ENCODE results near the gene SLC35C1. TPM values are rescaled to one million over a fixed set of nuclear protein-coding genes. Genes with fewer than 3 reads are reported as not detected.

SLC35C1 gene
- total RNA-seq, 1 experiment from 2014 or later = 10.4 TPM

DNA sequence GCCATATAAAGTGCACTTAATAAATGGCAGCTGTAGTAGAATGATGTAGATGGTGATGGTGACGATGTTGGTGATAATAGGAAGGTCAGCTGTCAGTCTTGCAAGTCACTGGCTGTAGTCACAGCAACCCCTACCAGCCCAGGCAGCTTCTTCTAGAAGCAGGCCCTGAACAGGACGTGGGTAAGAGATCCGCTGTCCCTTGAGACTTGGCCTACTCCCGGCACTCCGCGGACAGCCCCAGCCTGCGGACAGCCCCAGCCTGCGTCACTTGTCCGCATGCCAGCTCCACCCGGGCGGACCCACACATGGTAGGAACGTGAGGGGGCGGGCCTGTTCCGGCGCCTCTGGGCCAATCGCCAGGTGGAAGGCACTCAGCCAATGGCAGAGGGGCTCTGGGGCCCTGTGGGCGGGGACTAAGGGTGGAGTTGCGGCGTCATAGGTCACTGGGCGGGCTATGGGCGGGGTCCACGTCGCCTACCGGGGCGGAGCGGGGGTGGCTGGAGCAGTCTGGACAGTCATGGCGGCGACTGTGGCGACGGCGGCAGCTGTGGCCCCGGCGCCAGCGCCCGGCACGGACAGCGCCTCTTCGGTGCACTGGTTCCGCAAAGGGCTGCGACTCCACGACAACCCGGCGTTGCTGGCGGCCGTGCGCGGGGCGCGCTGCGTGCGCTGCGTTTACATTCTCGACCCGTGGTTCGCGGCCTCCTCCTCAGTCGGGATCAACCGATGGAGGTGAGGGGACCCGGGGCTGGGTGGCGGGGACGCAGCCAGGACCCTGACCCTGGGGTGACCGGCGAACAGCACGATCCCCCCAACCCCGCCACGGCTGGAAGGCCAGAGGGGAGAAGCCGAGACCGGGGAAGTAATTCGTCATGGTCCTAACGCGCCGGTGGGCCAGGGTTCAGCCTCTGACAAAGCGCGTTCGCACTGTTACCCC, 42.3 kb downstream of the SLC35C1 start, which contains the start of gene CRY2 (continued):
- TF ChIP-seq, protein P1, sequence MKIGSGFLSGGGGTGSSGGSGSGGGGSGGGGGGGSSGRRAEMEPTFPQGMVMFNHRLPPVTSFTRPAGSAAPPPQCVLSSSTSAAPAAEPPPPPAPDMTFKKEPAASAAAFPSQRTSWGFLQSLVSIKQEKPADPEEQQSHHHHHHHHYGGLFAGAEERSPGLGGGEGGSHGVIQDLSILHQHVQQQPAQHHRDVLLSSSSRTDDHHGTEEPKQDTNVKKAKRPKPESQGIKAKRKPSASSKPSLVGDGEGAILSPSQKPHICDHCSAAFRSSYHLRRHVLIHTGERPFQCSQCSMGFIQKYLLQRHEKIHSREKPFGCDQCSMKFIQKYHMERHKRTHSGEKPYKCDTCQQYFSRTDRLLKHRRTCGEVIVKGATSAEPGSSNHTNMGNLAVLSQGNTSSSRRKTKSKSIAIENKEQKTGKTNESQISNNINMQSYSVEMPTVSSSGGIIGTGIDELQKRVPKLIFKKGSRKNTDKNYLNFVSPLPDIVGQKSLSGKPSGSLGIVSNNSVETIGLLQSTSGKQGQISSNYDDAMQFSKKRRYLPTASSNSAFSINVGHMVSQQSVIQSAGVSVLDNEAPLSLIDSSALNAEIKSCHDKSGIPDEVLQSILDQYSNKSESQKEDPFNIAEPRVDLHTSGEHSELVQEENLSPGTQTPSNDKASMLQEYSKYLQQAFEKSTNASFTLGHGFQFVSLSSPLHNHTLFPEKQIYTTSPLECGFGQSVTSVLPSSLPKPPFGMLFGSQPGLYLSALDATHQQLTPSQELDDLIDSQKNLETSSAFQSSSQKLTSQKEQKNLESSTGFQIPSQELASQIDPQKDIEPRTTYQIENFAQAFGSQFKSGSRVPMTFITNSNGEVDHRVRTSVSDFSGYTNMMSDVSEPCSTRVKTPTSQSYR (CRISPR knock-in tag; IDR thresholded peaks at IDR 0.05) = 0 out of 2 replicates have a peak, but pooled peaks have one; percentile 24
- TF ChIP-seq NFYB (CRISPR knock-in tag; conservative IDR thresholded peaks at IDR 0.05; ENCODE audit: low read depth) (peak; percentile 49), IRF2 (CRISPR knock-in tag; IDR thresholded peaks at IDR 0.05; ENCODE audit: borderline replicate concordance, low read depth) (peak; percentile 31; the same call in 1 of the 2 replicates), FOXP1 (CRISPR knock-in tag; IDR thresholded peaks at IDR 0.05; ENCODE audit: borderline replicate concordance) (peak; percentile 96; the same call in 1 of the 2 replicates), ZNF317 (CRISPR knock-in tag; IDR thresholded peaks at IDR 0.05; ENCODE audit: borderline replicate concordance, low read depth) (peak; percentile 67; the same call in 1 of the 2 replicates), ZNF138 (CRISPR knock-in tag; conservative IDR thresholded peaks at IDR 0.05) (no peak), ATF1 (CRISPR knock-in tag; IDR thresholded peaks at IDR 0.05) (0 out of 2 replicates have a peak, but pooled peaks have one; percentile 8), SP1 (CRISPR knock-in tag; conservative IDR thresholded peaks at IDR 0.05) (peak; percentile 97), FOXK1 (CRISPR knock-in tag; IDR thresholded peaks at IDR 0.05) (peak; percentile 87), TEAD1 (CRISPR knock-in tag; IDR thresholded peaks at IDR 0.05) (no peak), ETV6 (CRISPR knock-in tag; IDR thresholded peaks at IDR 0.05) (no peak)
- TF ChIP-seq, protein P2, sequence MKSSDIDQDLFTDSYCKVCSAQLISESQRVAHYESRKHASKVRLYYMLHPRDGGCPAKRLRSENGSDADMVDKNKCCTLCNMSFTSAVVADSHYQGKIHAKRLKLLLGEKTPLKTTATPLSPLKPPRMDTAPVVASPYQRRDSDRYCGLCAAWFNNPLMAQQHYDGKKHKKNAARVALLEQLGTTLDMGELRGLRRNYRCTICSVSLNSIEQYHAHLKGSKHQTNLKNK (CRISPR knock-in tag; IDR thresholded peaks at IDR 0.05) = no peak
- TF ChIP-seq, protein P3, sequence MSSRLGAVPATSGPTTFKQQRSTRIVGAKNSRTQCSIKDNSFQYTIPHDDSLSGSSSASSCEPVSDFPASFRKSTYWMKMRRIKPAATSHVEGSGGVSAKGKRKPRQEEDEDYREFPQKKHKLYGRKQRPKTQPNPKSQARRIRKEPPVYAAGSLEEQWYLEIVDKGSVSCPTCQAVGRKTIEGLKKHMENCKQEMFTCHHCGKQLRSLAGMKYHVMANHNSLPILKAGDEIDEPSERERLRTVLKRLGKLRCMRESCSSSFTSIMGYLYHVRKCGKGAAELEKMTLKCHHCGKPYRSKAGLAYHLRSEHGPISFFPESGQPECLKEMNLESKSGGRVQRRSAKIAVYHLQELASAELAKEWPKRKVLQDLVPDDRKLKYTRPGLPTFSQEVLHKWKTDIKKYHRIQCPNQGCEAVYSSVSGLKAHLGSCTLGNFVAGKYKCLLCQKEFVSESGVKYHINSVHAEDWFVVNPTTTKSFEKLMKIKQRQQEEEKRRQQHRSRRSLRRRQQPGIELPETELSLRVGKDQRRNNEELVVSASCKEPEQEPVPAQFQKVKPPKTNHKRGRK (CRISPR knock-in tag; IDR thresholded peaks at IDR 0.05; ENCODE audit: borderline replicate concordance) = no peak
- TF ChIP-seq, protein P4, sequence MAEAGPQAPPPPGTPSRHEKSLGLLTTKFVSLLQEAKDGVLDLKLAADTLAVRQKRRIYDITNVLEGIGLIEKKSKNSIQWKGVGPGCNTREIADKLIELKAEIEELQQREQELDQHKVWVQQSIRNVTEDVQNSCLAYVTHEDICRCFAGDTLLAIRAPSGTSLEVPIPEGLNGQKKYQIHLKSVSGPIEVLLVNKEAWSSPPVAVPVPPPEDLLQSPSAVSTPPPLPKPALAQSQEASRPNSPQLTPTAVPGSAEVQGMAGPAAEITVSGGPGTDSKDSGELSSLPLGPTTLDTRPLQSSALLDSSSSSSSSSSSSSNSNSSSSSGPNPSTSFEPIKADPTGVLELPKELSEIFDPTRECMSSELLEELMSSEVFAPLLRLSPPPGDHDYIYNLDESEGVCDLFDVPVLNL (CRISPR knock-in tag; IDR thresholded peaks at IDR 0.05; ENCODE audit: borderline replicate concordance, low read depth) = no peak
- TF ChIP-seq, protein P5, sequence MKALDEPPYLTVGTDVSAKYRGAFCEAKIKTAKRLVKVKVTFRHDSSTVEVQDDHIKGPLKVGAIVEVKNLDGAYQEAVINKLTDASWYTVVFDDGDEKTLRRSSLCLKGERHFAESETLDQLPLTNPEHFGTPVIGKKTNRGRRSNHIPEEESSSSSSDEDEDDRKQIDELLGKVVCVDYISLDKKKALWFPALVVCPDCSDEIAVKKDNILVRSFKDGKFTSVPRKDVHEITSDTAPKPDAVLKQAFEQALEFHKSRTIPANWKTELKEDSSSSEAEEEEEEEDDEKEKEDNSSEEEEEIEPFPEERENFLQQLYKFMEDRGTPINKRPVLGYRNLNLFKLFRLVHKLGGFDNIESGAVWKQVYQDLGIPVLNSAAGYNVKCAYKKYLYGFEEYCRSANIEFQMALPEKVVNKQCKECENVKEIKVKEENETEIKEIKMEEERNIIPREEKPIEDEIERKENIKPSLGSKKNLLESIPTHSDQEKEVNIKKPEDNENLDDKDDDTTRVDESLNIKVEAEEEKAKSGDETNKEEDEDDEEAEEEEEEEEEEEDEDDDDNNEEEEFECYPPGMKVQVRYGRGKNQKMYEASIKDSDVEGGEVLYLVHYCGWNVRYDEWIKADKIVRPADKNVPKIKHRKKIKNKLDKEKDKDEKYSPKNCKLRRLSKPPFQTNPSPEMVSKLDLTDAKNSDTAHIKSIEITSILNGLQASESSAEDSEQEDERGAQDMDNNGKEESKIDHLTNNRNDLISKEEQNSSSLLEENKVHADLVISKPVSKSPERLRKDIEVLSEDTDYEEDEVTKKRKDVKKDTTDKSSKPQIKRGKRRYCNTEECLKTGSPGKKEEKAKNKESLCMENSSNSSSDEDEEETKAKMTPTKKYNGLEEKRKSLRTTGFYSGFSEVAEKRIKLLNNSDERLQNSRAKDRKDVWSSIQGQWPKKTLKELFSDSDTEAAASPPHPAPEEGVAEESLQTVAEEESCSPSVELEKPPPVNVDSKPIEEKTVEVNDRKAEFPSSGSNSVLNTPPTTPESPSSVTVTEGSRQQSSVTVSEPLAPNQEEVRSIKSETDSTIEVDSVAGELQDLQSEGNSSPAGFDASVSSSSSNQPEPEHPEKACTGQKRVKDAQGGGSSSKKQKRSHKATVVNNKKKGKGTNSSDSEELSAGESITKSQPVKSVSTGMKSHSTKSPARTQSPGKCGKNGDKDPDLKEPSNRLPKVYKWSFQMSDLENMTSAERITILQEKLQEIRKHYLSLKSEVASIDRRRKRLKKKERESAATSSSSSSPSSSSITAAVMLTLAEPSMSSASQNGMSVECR (CRISPR knock-in tag; IDR thresholded peaks at IDR 0.05; ENCODE audit: borderline replicate concordance) = peak; percentile 43; the same call in 1 of the 2 replicates

Data from WTC11 (cell line).